Measurements from ENCODE around the gene MYNN.

MYNN gene

GRCh38 chr3:169815590-169816150 lies 42.5 kb downstream of the MYNN start:
- Histone ChIP-seq H3K27me3 (ENCODE audit: low read length) (no peaks in the 10 kb centered on the region), H3K4me3 (ENCODE audit: insufficient read depth, low read length, poor library complexity, severe bottlenecking) (no peak overlapping the region), H3K27ac (ENCODE audit: low read depth, low read length) (no peak overlapping the region), H3K9me3 (ENCODE audit: insufficient read depth, low read length) (no peaks in the 10 kb centered on the region), H3F3A (ENCODE audit: insufficient read depth) (0 out of 2 replicates have a peak, but pooled peaks cover 3% of the 10 kb centered on the region), H3K36me3 (ENCODE audit: low read length) (no peaks in the 10 kb centered on the region), H3K9me2 (replicated peaks; ENCODE audit: insufficient read depth, low read length) (no peaks in the 10 kb centered on the region), H3K4me2 (ENCODE audit: low read depth, low read length, poor library complexity, severe bottlenecking) (no peak overlapping the region), H3K79me2 (ENCODE audit: insufficient read depth, low read length) (no peaks in the 10 kb centered on the region), H2AFZ (ENCODE audit: low read depth, low read length, severe bottlenecking) (no peak overlapping the region), H3K9ac (ENCODE audit: low read length) (no peak overlapping the region), H4K20me1 (ENCODE audit: low read depth, low read length) (no peaks in the 10 kb centered on the region)
- TF ChIP-seq EZH2phosphoT487 (conservative IDR thresholded peaks at IDR 0.05; ENCODE audit: low read length) = no peak
- TF ChIP-seq CTCF (IDR thresholded peaks at IDR 0.05; ENCODE audit: insufficient read depth, low read length, poor library complexity, severe bottlenecking) = no peak

DNA sequence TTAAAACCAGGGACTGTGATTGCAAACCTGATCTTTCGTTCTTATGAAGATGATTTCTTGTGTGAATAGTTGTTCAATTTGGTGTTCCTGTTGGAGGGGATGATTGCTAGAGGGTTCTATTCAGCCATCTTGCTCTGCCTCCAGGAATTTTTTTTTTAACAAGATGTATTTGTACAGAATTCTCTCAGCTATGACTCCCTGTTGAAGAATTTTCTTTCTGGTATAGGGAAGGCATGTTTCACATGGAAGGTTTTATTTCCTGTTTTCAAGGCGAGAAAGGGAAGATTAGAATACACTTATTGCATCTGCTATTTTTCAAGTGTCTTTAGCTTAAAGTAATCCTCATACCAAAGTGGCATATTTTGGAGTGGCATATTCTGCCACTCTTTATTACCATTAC lies 45.1 kb downstream of the MYNN start:
- no peak overlapping the region for H3K4me2 ChIP-seq (ENCODE audit: low read depth, low read length, poor library complexity, severe bottlenecking)
- no peaks in the 10 kb centered on the region for H4K20me1 ChIP-seq (ENCODE audit: low read depth, low read length)

DNA sequence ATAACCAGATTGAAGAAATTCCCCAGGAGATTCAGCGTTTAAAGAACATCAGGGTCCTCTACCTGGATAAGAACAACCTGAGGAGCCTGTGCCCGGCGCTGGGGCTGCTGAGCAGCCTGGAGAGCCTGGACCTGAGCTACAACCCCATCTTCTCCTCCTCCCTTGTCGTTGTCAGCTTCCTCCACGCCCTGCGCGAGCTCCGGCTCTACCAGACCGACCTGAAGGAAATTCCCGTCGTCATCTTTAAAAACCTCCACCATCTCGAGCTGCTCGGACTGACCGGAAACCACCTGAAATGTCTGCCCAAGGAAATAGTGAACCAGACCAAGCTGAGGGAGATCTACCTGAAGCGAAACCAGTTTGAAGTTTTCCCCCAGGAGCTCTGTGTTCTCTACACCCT lies 48.9 kb downstream of the MYNN start:
- Histone ChIP-seq H3F3A (ENCODE audit: insufficient read depth) (no peaks in the 10 kb centered on the region), H3K36me3 (ENCODE audit: low read length) (no peaks in the 10 kb centered on the region), H4K20me1 (ENCODE audit: low read depth, low read length) (no peaks in the 10 kb centered on the region), H3K9me3 (ENCODE audit: insufficient read depth, low read length) (no peaks in the 10 kb centered on the region), H3K9ac (ENCODE audit: low read length) (no peak overlapping the region), H2AFZ (ENCODE audit: low read depth, low read length, severe bottlenecking) (no peak overlapping the region), H3K27me3 (ENCODE audit: low read length) (no peaks in the 10 kb centered on the region), H3K4me2 (ENCODE audit: low read depth, low read length, poor library complexity, severe bottlenecking) (no peak overlapping the region), H3K9me2 (replicated peaks; ENCODE audit: insufficient read depth, low read length) (no peaks in the 10 kb centered on the region), H3K79me2 (ENCODE audit: insufficient read depth, low read length) (no peaks in the 10 kb centered on the region), H3K4me3 (ENCODE audit: insufficient read depth, low read length, poor library complexity, severe bottlenecking) (no peak overlapping the region), H3K27ac (ENCODE audit: low read depth, low read length) (no peak overlapping the region)
- no peak for TF ChIP-seq EZH2phosphoT487 (conservative IDR thresholded peaks at IDR 0.05; ENCODE audit: low read length)
- no peak for TF ChIP-seq CTCF (IDR thresholded peaks at IDR 0.05; ENCODE audit: insufficient read depth, low read length, poor library complexity, severe bottlenecking)

More for the DNA sequence above, 45.1 kb downstream of the MYNN start:
- H3K27me3 ChIP-seq (ENCODE audit: low read length) = no peaks in the 10 kb centered on the region
- H3K9ac ChIP-seq (ENCODE audit: low read length) = no peak overlapping the region
- no peaks in the 10 kb centered on the region for H3K79me2 ChIP-seq (ENCODE audit: insufficient read depth, low read length)
- no peaks in the 10 kb centered on the region for H3K9me3 ChIP-seq (ENCODE audit: insufficient read depth, low read length)
- TF ChIP-seq EZH2phosphoT487 (conservative IDR thresholded peaks at IDR 0.05; ENCODE audit: low read length) = no peak
- no peak for TF ChIP-seq CTCF (IDR thresholded peaks at IDR 0.05; ENCODE audit: insufficient read depth, low read length, poor library complexity, severe bottlenecking)
- H3K27ac ChIP-seq (ENCODE audit: low read depth, low read length) = no peak overlapping the region
- H2AFZ ChIP-seq (ENCODE audit: low read depth, low read length, severe bottlenecking) = no peak overlapping the region
- no peaks in the 10 kb centered on the region for H3F3A ChIP-seq (ENCODE audit: insufficient read depth)
- no peaks in the 10 kb centered on the region for H3K36me3 ChIP-seq (ENCODE audit: low read length)
- no peak overlapping the region for H3K4me3 ChIP-seq (ENCODE audit: insufficient read depth, low read length, poor library complexity, severe bottlenecking)
- H3K9me2 ChIP-seq (replicated peaks; ENCODE audit: insufficient read depth, low read length) = no peaks in the 10 kb centered on the region

Data from SU-DHL-6 (cell line).